Progenitor cell of endocrine pancreas (in vitro differentiated cells): ENCODE measurements around the gene KRT3. TPM values are rescaled to one million over a fixed set of nuclear protein-coding genes. Genes with fewer than 3 reads are reported as not detected.
"Not testable (repeated sequence)": the region's sequence is repeated elsewhere in the genome, so short reads cannot be mapped to it uniquely, and the experiment has no call there.

Source experiments
- DNase-seq: peaks from one replicate; pipeline ENCODE4 v3.0.0; 2021; ENCODE audit warnings: low spot score; ENCODE audit not compliant: unreplicated experiment
- H3K27ac Mint-ChIP-seq: 2 replicates; pipeline ENCODE4 v1.8.0; 2021; ENCODE audit warnings: mild to moderate bottlenecking, moderate library complexity, mixed read lengths
- H3K27me3 Mint-ChIP-seq: 2 replicates; pipeline ENCODE4 v1.8.0; 2021; ENCODE audit warnings: mixed read lengths
- H3K36me3 Mint-ChIP-seq: 2 replicates; pipeline ENCODE4 v1.8.0; 2022; ENCODE audit warnings: mixed read lengths; ENCODE audit not compliant: insufficient read depth
- H3K4me1 Mint-ChIP-seq: 2 replicates; pipeline ENCODE4 v1.8.0; 2021; ENCODE audit warnings: low read depth, mixed read lengths
- H3K4me3 Mint-ChIP-seq: 2 replicates; pipeline ENCODE4 v1.8.0; 2021; ENCODE audit warnings: low read depth, mild to moderate bottlenecking, moderate library complexity, mixed read lengths
- H3K9me3 Mint-ChIP-seq: 2 replicates; pipeline ENCODE4 v1.8.0; 2021; ENCODE audit warnings: low read depth, mixed read lengths
- total RNA-seq: library from RNA; stranded (reverse); gene quantifications from 2 replicates; pipeline ENCODE4 v1.2.1, GENCODE V29; 2021
- TF ChIP-seq, protein P1 (sequence below): fragments of 200-600 bp; sonication (generic); IDR thresholded peaks from one replicate; pipeline ENCODE4 v1.5.0; 2021; ENCODE audit warnings: antibody characterized with exemption, mild to moderate bottlenecking; ENCODE audit not compliant: unreplicated experiment

KRT3 gene
- total RNA-seq, 1 donor from 2014 or later: not detected

- Mint-ChIP-seq H3K9me3 (no peaks in the 10 kb centered on the region), H3K27ac (no peak overlapping the region), H3K4me3 (no peak overlapping the region), H3K36me3 (no peaks in the 10 kb centered on the region), H3K27me3 (peaks cover 33% of the 10 kb centered on the region), H3K4me1 (peaks cover 3% of the 10 kb centered on the region)
- TF ChIP-seq, protein P1, sequence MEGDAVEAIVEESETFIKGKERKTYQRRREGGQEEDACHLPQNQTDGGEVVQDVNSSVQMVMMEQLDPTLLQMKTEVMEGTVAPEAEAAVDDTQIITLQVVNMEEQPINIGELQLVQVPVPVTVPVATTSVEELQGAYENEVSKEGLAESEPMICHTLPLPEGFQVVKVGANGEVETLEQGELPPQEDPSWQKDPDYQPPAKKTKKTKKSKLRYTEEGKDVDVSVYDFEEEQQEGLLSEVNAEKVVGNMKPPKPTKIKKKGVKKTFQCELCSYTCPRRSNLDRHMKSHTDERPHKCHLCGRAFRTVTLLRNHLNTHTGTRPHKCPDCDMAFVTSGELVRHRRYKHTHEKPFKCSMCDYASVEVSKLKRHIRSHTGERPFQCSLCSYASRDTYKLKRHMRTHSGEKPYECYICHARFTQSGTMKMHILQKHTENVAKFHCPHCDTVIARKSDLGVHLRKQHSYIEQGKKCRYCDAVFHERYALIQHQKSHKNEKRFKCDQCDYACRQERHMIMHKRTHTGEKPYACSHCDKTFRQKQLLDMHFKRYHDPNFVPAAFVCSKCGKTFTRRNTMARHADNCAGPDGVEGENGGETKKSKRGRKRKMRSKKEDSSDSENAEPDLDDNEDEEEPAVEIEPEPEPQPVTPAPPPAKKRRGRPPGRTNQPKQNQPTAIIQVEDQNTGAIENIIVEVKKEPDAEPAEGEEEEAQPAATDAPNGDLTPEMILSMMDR: no peak
- no peak for DNase-seq
Observed at GRCh38 chr12:52798003-52798670, 2.2 kb upstream of the KRT3 start.

DNA sequence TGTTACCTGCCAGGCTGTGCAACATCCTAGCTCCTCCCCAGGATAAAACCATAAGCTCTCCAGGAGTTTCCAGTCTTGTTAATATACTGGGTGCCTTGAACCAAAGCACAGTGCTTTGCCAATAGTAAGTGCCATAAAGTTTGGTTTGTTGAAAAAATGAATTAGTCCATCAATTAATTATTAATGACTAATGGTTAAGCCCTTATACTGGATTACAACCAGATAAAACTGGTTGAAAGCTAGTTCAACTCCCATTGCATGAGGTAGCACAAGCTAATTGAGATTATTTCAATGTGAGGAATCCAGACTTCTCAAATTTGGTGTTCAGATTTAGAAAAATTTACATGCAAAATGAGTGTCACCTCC is 1.6 kb upstream of the KRT3 start:
- TF ChIP-seq, protein P1: no peak
- no peak for DNase-seq
- Mint-ChIP-seq H3K9me3 (no peaks in the 10 kb centered on the region), H3K27me3 (peaks cover 33% of the 10 kb centered on the region), H3K36me3 (no peaks in the 10 kb centered on the region), H3K4me1 (peaks cover 3% of the 10 kb centered on the region), H3K4me3 (no peak overlapping the region), H3K27ac (no peak overlapping the region)

GRCh38 chr12:52796839-52797528 is 1.1 kb upstream of the KRT3 start:
- Mint-ChIP-seq H3K9me3 (no peaks in the 10 kb centered on the region), H3K27me3 (peaks cover 30% of the 10 kb centered on the region), H3K36me3 (no peaks in the 10 kb centered on the region), H3K4me3 (no peak overlapping the region), H3K27ac (no peak overlapping the region), H3K4me1 (peaks cover 3% of the 10 kb centered on the region)
- TF ChIP-seq, protein P1: no peak
- DNase-seq: no peak

DNA sequence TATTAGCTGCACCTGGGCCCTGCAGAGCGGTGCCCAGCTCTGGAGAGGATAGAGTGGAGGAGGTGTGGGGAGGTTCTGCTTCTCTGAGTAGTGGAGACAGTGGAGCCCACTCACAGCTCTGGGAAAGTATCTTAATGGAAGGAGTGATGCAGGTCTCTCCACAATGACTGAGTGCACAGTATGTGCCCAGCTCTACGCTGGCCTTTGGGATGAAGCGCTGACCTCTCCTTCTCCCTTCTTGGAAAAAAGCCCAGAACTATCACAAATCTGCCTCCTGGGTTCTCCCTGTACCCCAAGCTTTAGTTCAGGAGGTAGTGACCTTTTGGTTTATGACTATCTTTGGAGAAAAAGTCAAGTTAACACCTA is 495 bp upstream of the KRT3 start:
- Mint-ChIP-seq H3K27me3 (peaks cover 33% of the 10 kb centered on the region), H3K4me1 (peaks cover 3% of the 10 kb centered on the region), H3K27ac (no peak overlapping the region), H3K9me3 (no peaks in the 10 kb centered on the region), H3K4me3 (no peak overlapping the region), H3K36me3 (no peaks in the 10 kb centered on the region)
- TF ChIP-seq, protein P1: no peak
- DNase-seq: no peak

DNA sequence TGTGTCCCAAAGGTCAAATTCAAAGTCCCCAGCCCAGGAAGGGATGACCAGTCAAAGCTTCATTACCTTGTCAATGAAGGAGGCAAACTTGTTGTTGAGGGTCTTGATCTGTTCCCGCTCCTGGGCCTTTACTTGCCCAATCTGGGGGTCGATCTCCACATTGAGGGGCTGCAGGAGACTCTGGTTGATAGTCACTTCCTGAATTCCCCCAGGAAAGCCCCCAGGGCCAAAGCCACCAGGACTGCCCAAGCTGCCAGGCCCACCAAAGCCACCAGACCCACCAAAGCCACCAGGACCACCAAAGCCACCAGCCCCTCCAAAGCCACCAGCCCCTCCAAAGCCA is 614 bp downstream of the KRT3 start:
- not testable (repeated sequence) for H3K27ac Mint-ChIP-seq, DNase-seq, H3K9me3 Mint-ChIP-seq, H3K4me1 Mint-ChIP-seq, H3K36me3 Mint-ChIP-seq, H3K4me3 Mint-ChIP-seq
- H3K27me3 Mint-ChIP-seq: peaks cover 38% of the 10 kb centered on the region
